Measurements from ENCODE around the gene PADI2. TPM values are rescaled to one million over a fixed set of nuclear protein-coding genes. Genes with fewer than 3 reads are reported as not detected.

PADI2 gene
- total RNA-seq, 6 donors from 2014 or later, result 1.9 to 25.2 (median 4.9) TPM

DNA sequence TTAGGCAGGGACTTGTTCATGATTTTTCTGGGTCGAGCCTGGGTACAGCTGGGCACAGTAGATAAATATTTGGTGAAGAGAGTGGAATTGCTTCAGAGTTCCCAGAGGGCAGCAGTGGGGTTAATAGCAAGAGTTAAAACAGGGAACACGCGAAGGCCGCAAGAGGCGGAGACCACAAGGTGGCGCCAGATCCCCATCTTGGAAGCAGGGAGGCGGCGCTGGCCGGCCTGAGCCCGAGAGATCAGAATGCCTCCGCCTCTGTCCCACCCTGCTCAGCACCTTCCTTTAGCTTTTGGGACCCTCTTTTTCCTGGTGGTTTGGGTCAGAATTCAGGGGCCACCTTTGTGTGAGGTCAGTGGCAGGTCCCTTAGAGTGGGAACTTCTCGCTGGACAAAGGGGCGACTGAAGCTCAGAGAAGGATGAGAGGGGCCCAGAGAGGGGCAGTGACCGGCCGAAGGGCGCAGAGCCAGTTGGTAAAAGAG is 6.5 kb upstream of the PADI2 start:
- H3K4me3 ChIP-seq, result no peak overlapping the region
- 18 to 50% methylated on average over 5 to 16 of the region's 16 CpGs for WGBS, 2 donors
- DNase-seq, result peak; percentile 91 to 94
- peaks cover 16 to 42% (median 27%) of the 10 kb centered on the region in 4 donors for H3K4me1 ChIP-seq
- no peaks in the 10 kb centered on the region for H3K36me3 ChIP-seq
- ATAC-seq (ENCODE audit: low FRiP score in 2 of 2), result peak; percentile 87 to 91
- no peaks in the 10 kb centered on the region for H3K27me3 ChIP-seq
- H3K27ac ChIP-seq, result no peak overlapping the region
- no peaks in the 10 kb centered on the region for H3K9me3 ChIP-seq
- TF ChIP-seq POLR2AphosphoS5 (IDR thresholded peaks at IDR 0.05) (no peak), POLR2A (IDR thresholded peaks at IDR 0.05) (no peak)
- TF ChIP-seq, protein P1, sequence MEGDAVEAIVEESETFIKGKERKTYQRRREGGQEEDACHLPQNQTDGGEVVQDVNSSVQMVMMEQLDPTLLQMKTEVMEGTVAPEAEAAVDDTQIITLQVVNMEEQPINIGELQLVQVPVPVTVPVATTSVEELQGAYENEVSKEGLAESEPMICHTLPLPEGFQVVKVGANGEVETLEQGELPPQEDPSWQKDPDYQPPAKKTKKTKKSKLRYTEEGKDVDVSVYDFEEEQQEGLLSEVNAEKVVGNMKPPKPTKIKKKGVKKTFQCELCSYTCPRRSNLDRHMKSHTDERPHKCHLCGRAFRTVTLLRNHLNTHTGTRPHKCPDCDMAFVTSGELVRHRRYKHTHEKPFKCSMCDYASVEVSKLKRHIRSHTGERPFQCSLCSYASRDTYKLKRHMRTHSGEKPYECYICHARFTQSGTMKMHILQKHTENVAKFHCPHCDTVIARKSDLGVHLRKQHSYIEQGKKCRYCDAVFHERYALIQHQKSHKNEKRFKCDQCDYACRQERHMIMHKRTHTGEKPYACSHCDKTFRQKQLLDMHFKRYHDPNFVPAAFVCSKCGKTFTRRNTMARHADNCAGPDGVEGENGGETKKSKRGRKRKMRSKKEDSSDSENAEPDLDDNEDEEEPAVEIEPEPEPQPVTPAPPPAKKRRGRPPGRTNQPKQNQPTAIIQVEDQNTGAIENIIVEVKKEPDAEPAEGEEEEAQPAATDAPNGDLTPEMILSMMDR (IDR thresholded peaks at IDR 0.05), result peak; percentile 80 to 94 (median 88)

DNA sequence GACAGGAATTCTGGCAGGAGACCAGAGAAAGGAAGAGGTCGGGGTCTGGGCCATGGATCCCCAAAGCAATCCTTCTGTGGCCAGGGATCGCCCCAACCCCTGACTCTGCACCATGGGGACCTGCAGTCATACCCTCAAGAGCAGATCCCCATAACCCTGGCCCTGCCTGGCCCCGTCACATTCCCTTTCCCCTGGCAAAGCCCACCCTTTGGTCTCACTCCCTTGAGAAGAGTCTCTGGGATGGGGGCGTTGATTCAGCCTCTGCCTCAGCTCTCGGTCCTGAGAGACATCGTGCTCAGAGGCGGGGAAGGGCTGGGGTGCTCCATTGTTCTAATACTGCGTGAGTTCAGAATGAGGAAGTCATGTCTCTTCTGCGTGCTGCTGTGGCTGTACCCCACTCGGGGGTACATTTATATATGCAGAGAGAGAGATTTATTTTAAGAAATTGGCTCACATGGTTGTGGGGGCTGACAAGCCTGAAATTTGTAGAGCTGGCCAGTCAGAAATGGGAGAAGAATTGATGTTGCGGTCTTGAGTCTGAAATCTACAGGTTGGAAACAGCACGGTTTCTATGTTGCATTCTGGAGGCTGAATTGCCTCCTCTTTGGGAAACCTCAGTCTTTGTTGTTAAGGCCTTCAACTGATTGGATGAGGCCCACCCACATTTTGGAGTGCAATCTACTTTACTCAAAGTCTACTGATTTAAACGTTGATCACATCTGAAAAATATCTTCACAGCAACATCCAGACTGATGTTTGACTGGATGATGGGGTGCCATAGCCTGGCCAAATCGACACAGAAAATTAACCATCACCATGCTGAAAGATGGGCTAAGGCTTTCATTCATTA is 4.2 kb upstream of the PADI2 start:
- ATAC-seq (ENCODE audit: low FRiP score in 2 of 2) (no peak), DNase-seq (no peak)
- H3K4me3 ChIP-seq, result no peak overlapping the region
- peaks cover 0 to 6% (median 3%) of the 10 kb centered on the region in 4 donors for H3K27me3 ChIP-seq
- peaks cover 21 to 51% (median 39%) of the 10 kb centered on the region in 4 donors for H3K4me1 ChIP-seq
- TF ChIP-seq EP300 (IDR thresholded peaks at IDR 0.05), result no peak
- TF ChIP-seq, protein P1 (IDR thresholded peaks at IDR 0.05), result no peak
- no peak for TF ChIP-seq POLR2AphosphoS5 (IDR thresholded peaks at IDR 0.05)
- no peak for TF ChIP-seq POLR2A (IDR thresholded peaks at IDR 0.05)
- no peaks in the 10 kb centered on the region for H3K36me3 ChIP-seq
- H3K9me3 ChIP-seq, result no peaks in the 10 kb centered on the region
- WGBS, 2 donors, result 59 to 63% methylated on average over 13 of the region's 14 CpGs
- H3K27ac ChIP-seq, result peak overlapping the region in 2 of 4 donors; percentile 27 to 38

DNA sequence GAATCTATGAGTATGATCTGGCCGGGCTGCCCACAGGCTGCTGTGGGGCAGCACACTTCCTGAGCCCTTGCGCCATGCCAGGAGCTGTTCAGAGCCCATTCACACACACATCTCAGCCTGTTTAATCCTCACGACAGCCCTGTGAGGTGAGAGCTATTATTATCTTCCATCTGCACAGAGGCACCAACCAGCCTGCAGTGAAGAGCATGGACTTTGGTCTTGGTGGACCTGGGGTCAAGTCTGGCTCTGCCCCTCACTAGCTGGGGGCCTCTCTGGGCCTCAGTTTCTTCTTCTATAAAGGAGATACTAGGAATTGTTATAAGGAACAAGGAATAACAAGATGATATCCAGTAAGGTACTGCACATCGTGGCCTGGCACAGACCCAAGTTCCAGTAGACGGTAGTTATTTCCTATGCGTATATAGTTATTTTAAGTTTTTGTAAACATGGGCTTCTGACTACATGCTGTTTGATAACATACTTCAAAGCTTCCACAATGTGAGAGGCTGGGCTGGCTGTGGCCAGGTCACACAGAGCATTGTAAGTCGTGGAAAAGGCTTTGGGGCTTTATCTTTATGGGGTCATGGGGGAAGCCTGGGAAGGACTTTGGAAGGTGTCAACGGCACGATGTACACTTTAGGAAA is 3.4 kb upstream of the PADI2 start:
- peaks cover 19 to 47% (median 34%) of the 10 kb centered on the region in 4 donors for H3K4me1 ChIP-seq
- 39 to 40% methylated on average over 9 of the region's 9 CpGs for WGBS, 2 donors

DNA sequence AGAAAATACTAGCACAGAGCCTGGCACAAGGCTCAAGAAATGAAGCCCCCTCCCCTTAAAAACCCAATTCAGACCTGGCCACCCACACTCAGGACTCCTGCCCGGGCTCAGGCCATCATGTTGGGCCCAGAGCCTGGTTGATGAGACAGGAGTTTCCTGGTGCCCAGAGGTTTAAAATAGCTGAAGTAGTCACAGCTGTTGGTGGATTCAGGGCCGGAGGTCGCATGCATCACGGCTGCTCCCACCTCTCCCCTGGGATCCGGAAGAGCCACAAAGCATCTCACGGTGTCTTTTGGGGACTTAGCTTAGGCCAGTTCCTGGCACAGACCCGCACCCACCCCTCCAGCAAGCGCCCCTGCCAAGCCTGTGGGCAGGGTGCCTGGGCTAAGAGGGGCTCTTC is 2.6 kb upstream of the PADI2 start:
- H3K4me3 ChIP-seq, result no peak overlapping the region
- peaks cover 0 to 15% (median 3%) of the 10 kb centered on the region in 4 donors for H3K27me3 ChIP-seq
- no peaks in the 10 kb centered on the region for H3K9me3 ChIP-seq
- peak overlapping the region in 2 of 4 donors; percentile 34 to 54 for H3K27ac ChIP-seq
- H3K4me1 ChIP-seq, result peaks cover 19 to 47% (median 31%) of the 10 kb centered on the region in 4 donors
- TF ChIP-seq POLR2A (IDR thresholded peaks at IDR 0.05) (no peak), POLR2AphosphoS5 (IDR thresholded peaks at IDR 0.05) (no peak), EP300 (IDR thresholded peaks at IDR 0.05) (no peak)
- TF ChIP-seq, protein P1 (IDR thresholded peaks at IDR 0.05), result no peak
- ATAC-seq (ENCODE audit: low FRiP score in 2 of 2) (no peak), DNase-seq (no peak)
- WGBS, 2 donors, result 63 to 87% methylated on average over 8 of the region's 8 CpGs
- no peaks in the 10 kb centered on the region for H3K36me3 ChIP-seq

More for the DNA sequence above, 3.4 kb upstream of the PADI2 start:
- no peaks in the 10 kb centered on the region for H3K9me3 ChIP-seq
- peak overlapping the region in 2 of 4 donors; percentile 27 to 38 for H3K27ac ChIP-seq
- ATAC-seq (ENCODE audit: low FRiP score in 2 of 2) (no peak), DNase-seq (no peak)
- H3K36me3 ChIP-seq, result no peaks in the 10 kb centered on the region
- TF ChIP-seq POLR2A (IDR thresholded peaks at IDR 0.05), result no peak
- TF ChIP-seq, protein P1 (IDR thresholded peaks at IDR 0.05), result no peak
- TF ChIP-seq EP300 (IDR thresholded peaks at IDR 0.05), result no peak
- no peak for TF ChIP-seq POLR2AphosphoS5 (IDR thresholded peaks at IDR 0.05)
- H3K4me3 ChIP-seq, result no peak overlapping the region
- H3K27me3 ChIP-seq, result peaks cover 0 to 14% (median 3%) of the 10 kb centered on the region in 4 donors

Measured in upper lobe of left lung (tissue), 6 donors.